Activated CD4-positive, alpha-beta T cell treated with anti-CD3 and anti-CD28 coated beads, Interleukin-10, Interleukin-2, amounts not matched to agents 100 ng/mL and 50 ng/mL, durations not matched to agents 16 hours and 8 hours (primary cell): ENCODE measurements around the gene IGF1.
A peak's percentile ranks its signal among the peaks of the same experiment; 100 is the strongest.

Source experiments
- DNase-seq: peaks from one replicate; pipeline ENCODE4 v3.0.0-alpha.2; 2020

Gene IGF1

GRCh38 chr12:102487226-102487625, 6.9 kb upstream of the IGF1 start:
- DNase-seq, result no peak

DNA sequence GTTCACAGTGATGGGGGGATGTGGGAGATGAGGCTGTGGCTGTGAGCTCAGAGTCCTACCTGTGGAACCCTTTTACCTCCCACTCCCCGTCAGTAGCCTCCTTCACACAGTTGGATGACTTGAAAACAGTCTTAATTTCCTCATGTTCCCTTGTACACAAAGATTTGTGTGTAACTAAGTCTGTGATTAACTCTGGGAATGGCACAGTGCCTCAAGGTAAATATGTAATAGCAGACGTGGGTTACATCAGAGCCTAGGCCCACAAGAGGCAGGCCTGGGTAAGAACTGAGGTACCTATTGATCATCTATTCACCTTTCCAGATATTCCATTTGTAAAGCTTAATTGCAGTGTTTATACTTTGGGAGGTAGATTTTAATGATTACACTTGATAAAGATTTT, 5.8 kb upstream of the IGF1 start:
- DNase-seq, result no peak

GRCh38 chr12:102484428-102484958, 4.1 kb upstream of the IGF1 start:
- peak; percentile 69 for DNase-seq

DNA sequence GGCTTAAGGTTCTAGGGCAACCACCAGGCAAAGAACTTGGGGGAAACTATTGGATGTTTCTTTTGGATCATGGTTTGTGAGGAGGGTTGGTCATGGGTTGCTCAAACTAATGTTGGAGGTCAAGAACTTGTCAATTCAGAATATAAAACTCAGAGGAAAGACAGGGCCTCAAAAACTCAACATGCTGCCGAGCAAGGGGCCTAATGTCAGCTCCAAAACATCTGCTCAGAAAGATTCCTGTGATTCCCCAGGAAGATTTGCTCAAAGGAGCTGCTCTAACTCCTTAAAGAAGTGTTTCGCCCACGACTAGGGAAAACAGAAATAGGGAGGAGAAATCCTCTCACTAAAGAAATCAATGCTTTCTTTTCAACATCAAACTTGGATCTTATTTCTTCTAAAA, 3.7 kb upstream of the IGF1 start:
- peak; percentile 5 for DNase-seq

- DNase-seq, result peak; percentile 22
Measured at GRCh38 chr12:102483466-102483865, 3.1 kb upstream of the IGF1 start.

GRCh38 chr12:102481705-102482425, 1.5 kb upstream of the IGF1 start:
- DNase-seq, result no peak

DNA sequence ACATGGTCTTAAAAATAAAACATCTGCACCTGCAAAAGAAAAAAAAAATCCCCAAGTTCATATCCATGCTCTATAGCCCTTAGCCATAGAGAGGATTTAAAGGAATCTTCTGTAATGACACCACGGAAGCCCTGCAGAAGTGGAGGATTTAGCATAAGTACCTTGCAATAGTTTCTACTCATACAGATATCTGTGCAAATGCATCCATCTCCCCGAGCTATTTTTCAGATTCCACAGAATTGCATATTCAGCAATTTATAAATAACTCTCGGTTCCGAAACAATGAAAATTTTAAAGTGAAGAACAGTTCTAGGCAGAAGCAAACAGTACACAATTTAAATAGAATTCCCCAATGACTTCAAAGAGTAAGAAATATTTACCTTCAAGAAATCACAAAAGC, 424 bp downstream of the IGF1 start:
- no peak for DNase-seq

DNA sequence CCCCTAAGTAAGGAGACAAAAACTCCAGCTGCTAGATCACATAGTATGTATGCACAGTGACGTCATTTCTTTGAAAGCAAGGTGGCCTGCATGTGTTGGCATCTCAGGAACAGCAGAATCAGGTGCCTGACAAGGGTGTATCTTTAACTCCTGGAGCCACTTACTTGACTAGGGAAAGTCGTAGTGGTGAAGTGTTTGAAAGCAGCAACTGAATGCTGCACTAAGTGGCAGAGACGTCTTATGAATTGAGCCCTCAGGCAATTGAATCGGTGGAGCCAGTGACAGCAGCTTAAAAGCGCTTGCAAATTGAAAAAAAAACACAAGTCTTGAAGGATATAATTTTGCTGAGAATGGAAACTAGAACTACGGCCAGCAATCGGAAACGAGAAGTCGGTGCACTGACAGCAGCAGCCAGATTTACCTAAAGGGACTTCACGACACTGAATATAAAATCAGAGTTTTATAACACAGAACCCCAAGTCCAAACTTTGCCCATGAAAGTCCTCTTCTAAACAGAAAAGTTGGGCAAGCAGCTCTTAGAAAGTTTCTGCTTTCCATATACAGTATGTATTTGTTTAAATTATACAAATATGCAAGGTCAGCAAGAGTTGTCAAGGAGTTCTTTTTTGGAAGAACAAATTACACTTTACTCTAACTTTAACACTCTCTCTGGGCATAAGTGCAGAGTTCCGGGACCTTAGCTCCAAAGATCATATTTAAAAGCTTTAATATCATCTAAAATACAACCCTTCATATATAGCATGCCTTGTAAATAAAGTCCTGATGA, 1.1 kb downstream of the IGF1 start:
- DNase-seq, result no peak

- DNase-seq, result peak; percentile 72
Measured at GRCh38 chr12:102478405-102479098, 1.8 kb downstream of the IGF1 start.

GRCh38 chr12:102475355-102475754, 5.0 kb downstream of the IGF1 start:
- DNase-seq, result no peak

DNA sequence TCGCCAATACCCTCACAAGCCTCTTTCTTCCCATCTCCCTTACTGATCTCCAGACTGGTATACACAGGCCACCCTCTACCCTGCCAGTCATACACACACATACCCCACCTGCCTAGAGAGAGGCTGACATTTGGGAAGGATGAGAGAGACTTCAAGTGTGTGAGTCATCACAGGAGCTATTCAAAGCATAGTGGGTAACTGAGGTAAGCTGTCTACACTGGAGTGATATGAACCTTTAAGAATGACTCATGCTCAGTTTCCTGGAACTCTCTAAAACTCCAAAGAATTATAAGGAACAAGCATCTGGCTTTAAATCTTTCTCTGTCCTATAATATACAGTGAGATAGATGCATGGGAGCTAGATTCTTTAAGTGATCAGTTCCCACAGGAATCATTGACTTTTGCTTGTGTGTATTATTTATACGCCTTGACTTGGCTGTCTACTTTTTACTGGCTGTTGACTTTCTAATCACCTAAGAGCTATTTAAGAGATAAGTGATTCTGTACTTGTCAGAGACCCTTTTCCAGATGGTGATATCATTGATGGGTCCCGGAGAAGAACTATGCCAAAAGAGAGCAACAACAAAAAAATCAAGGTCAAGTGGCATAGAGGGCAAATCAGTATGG, 5.8 kb downstream of the IGF1 start:
- peak; percentile 70 for DNase-seq

GRCh38 chr12:102472496-102472895, 7.9 kb downstream of the IGF1 start:
- no peak for DNase-seq

DNA sequence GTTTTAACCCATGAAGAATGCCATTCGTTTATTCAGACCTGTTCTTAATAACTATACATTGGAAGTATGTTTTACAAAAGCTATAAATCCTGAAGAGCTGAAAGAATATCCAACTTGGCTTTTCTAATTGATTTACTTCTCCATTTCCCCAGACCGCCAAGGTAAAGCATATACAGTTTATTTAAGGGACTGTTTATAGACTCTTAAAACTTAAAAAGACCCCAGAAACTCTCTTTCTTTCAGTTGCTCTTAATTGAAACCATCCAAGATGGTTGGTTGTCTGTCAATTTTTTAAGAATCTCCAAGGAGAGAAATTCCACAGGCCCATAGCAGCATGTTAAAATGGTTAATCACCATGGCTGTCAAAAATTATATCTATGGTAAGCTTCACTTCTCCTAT, 8.8 kb downstream of the IGF1 start:
- DNase-seq, result no peak

DNA sequence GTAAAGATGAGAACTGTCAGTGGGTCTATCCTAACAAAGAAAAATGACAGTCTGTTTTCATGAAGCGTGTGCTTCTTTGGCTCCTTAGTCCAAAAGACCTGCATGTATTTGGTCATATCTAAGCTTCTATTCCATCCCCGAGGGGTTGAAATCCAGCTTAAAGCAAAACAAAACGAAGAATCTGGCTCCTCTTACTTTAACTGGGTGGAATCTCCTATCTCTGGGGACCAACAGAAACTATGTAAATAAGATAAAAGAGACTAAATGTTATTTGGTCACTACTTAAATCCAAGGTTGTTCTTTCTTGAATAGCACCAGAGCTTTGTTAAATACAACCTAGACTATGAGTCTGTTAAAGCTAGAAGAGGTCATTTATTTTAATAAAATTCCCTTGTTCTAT, 9.4 kb downstream of the IGF1 start:
- no peak for DNase-seq

GRCh38 chr12:102468261-102468915, 12.0 kb downstream of the IGF1 start:
- DNase-seq, result no peak

DNA sequence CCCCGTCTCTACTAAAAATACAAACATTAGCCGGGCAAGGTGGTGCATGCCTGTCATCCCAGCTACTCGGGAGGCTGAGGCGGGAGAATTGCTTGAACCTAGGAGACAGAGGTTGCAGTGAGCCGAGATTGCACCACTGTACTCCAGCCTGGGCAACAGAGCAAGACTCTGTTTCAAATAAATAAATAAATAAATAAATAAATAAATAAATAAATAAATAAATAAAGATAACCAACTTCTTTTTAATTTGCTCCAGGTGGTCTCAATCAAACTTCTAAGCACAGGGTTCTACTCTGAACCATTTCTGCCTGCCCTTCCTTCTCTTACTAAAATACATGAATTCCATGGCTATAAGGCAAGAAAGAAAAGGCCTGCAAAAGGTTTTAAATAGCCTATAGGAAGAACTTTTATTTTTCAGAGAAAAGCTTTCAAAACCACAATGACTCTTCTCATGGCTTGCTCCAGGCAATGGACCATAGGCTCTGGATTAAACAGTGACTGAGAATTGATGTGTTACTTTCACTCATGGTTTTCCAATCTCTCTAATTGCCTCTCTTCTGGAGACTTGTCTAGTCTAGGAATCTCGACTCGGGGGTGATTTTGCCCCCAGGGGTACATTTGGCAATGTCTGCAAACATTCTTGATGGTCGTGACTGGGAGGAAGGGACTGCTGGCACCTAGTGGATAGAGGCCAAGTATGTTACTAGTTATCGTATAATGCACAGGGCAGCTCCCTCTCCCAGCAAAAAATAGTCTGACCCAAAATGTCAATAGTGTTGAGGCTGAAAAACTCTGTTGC, 14.4 kb downstream of the IGF1 start:
- no peak for DNase-seq

DNA sequence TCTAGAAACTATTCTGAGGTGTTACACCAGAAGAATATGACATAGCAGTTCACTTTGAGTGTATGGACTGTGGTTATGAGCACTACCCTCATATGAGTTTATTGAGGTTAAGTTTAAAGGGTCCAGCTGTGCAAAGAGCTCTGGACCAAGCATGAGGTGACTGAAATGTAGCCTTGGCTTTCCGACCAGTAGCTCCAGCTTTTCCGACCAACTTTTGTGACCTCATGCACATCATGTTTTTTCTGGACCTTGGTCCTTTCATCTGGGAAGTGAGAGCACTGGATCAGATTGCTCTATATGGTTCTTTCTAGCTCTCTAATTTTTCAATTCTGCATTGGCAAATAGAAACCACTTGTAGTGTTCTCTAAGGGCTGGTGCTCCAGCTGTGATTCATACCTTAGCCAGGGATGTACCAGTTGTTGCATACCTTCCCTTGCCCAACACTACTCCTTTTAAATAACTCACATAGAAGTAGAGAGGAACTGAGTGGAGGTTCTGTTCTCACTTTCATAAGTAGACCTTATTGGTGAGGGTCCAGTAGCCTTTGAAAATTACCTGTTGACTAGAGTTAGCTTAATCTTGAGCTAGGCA, 16.6 kb downstream of the IGF1 start:
- no peak for DNase-seq

GRCh38 chr12:102462795-102463465, 17.4 kb downstream of the IGF1 start:
- no peak for DNase-seq

GRCh38 chr12:102462386-102462785, 18.0 kb downstream of the IGF1 start:
- DNase-seq, result no peak

GRCh38 chr12:102461501-102461900, 18.9 kb downstream of the IGF1 start:
- DNase-seq, result no peak

GRCh38 chr12:102459314-102459713, 21.0 kb downstream of the IGF1 start:
- no peak for DNase-seq
